CD4-positive, alpha-beta memory T cell (primary cell): ENCODE results near the gene DMRTC1. TPM values are rescaled to one million over a fixed set of nuclear protein-coding genes. Genes with fewer than 3 reads are reported as not detected.
"Not testable (repeated sequence)": the region's sequence is repeated elsewhere in the genome, so short reads cannot be mapped to it uniquely, and the experiment has no call there.

Source experiments
- CTCF ChIA-PET: fragments of 350-600 bp; sonication (Branson Sonifier 250); formaldehyde crosslinking; loops from one replicate; lab custom pipeline; 2021; ENCODE audit warnings: inconsistent platforms; ENCODE audit not compliant: partially characterized antibody; lab: Charles Lee
- POLR2A ChIA-PET: fragments of 350-600 bp; sonication (Branson Sonifier 250); formaldehyde crosslinking; loops from one replicate; lab custom pipeline; 2021; ENCODE audit not compliant: partially characterized antibody; lab: Charles Lee
- DNase-seq, 5 donors: peaks; one replicate each; pipeline versions ENCODE4 v3.0.0 to v3.0.0-alpha.2; 2020 to 2022; ENCODE audit warnings: mixed read lengths in 1 of 5
- H3K27ac ChIP-seq: one replicate; pipeline ENCODE4 v1.7.0; 2013; ENCODE audit warnings: low read depth, low read length
- H3K27me3 ChIP-seq: 2 replicates; pipeline ENCODE4 v1.7.0; 2013; ENCODE audit warnings: mild to moderate bottlenecking, low read length, moderate library complexity; ENCODE audit not compliant: insufficient read depth
- H3K36me3 ChIP-seq: 2 replicates; pipeline ENCODE4 v1.7.0; 2013; ENCODE audit warnings: mild to moderate bottlenecking, low read length, moderate library complexity; ENCODE audit not compliant: insufficient read depth
- H3K4me1 ChIP-seq: 2 replicates; pipeline ENCODE4 v1.7.0; 2013; ENCODE audit warnings: mild to moderate bottlenecking, low read length, moderate library complexity; ENCODE audit not compliant: insufficient read depth
- H3K4me3 ChIP-seq, 2 donors: one replicate each; pipeline ENCODE4 v1.7.0; 2013; ENCODE audit warnings: low read length in 2 of 2, mild to moderate bottlenecking in 1 of 2
- H3K9me3 ChIP-seq, 2 donors: one replicate each; pipeline ENCODE4 v1.7.0; 2013; ENCODE audit warnings: low read length in 2 of 2, control low read depth in 1 of 2; ENCODE audit not compliant: control insufficient read depth in 1 of 2
- H3K27ac Mint-ChIP-seq, 7 donors: one replicate each; pipeline ENCODE4 v1.8.0; 2020 to 2021; ENCODE audit warnings: mixed read lengths in 7 of 7, mild to moderate bottlenecking in 6 of 7, inconsistent platforms in 3 of 7, moderate library complexity in 3 of 7
- H3K27me3 Mint-ChIP-seq, 2 donors: one replicate each; pipeline ENCODE4 v1.8.0; 2020 to 2021; ENCODE audit warnings: mixed read lengths in 2 of 2
- H3K36me3 Mint-ChIP-seq, 2 donors: one replicate each; pipeline ENCODE4 v1.8.0; 2020 to 2021; ENCODE audit warnings: mixed read lengths in 2 of 2, inconsistent platforms in 1 of 2, mild to moderate bottlenecking in 1 of 2
- H3K4me1 Mint-ChIP-seq, 4 donors: one replicate each; pipeline ENCODE4 v1.8.0; 2020 to 2021; ENCODE audit warnings: mixed read lengths in 4 of 4, mild to moderate bottlenecking in 1 of 4
- H3K4me3 Mint-ChIP-seq, 8 donors: one replicate each; pipeline ENCODE4 v1.8.0; 2020 to 2021; ENCODE audit warnings: mixed read lengths in 8 of 8, mild to moderate bottlenecking in 7 of 8, moderate library complexity in 6 of 8, inconsistent platforms in 3 of 8
- H3K9me3 Mint-ChIP-seq, 8 donors: one replicate each; pipeline ENCODE4 v1.8.0; 2020 to 2021; ENCODE audit warnings: mixed read lengths in 8 of 8, mild to moderate bottlenecking in 5 of 8, inconsistent platforms in 3 of 8, moderate library complexity in 1 of 8
- intact Hi-C: fragments of 100-400 bp; cut with micrococcal nuclease; formaldehyde crosslinking; loops from one replicate; pipeline ENCODE4 v1.15.1; 2023
- polyA plus RNA-seq, 2 donors: library from polyadenylated mRNA; unstranded; fragments of 300-500 nt; fragmentation: Illumina TruSeq; gene quantifications; one replicate each; pipeline ENCODE4 v1.2.3, GENCODE V29; 2021
- total RNA-seq, 2 experiments: library from RNA; stranded (reverse); gene quantifications; one replicate each; pipeline ENCODE4 v1.2.3, GENCODE V29; 2021

DMRTC1 gene
- total RNA-seq (1 to 10 TPM in 1 of 2 experiments, under 1 TPM in 1; 0.36 to 1.1 TPM), polyA plus RNA-seq (under 1 TPM; 0.32 to 0.59 TPM)

GRCh38 chrX:72943819-72944169, at the start of gene DMRTC1:
TSS of gene DMRTC1 (minus strand) at chrX:72943837. CDS start at chrX:72875694, 68,143 bp downstream.
- H3K4me1 Mint-ChIP-seq, H3K4me1 ChIP-seq, CTCF ChIA-PET, H3K36me3 Mint-ChIP-seq, DNase-seq, intact Hi-C loops, H3K4me3 Mint-ChIP-seq, H3K4me3 ChIP-seq, H3K27me3 ChIP-seq, H3K9me3 Mint-ChIP-seq, H3K27me3 Mint-ChIP-seq, H3K9me3 ChIP-seq, H3K27ac ChIP-seq, POLR2A ChIA-PET, H3K36me3 ChIP-seq, H3K27ac Mint-ChIP-seq: not testable (repeated sequence)

- H3K27me3 Mint-ChIP-seq, H3K36me3 Mint-ChIP-seq, H3K9me3 ChIP-seq, H3K27me3 ChIP-seq, POLR2A ChIA-PET, CTCF ChIA-PET, H3K27ac Mint-ChIP-seq, intact Hi-C loops, H3K36me3 ChIP-seq, H3K4me1 ChIP-seq, H3K4me3 Mint-ChIP-seq, H3K9me3 Mint-ChIP-seq, H3K4me3 ChIP-seq, DNase-seq, H3K4me1 Mint-ChIP-seq, H3K27ac ChIP-seq: not testable (repeated sequence)
These were observed 37.3 kb upstream of the DMRTC1 start for GRCh38 chrX:72980894-72981469.

GRCh38 chrX:72974885-72975284, 31.2 kb upstream of the DMRTC1 start:
- H3K27ac Mint-ChIP-seq, POLR2A ChIA-PET, H3K27me3 Mint-ChIP-seq, H3K9me3 ChIP-seq, H3K36me3 Mint-ChIP-seq, H3K27ac ChIP-seq, intact Hi-C loops, H3K36me3 ChIP-seq, H3K4me3 Mint-ChIP-seq, DNase-seq, H3K9me3 Mint-ChIP-seq, H3K27me3 ChIP-seq, CTCF ChIA-PET, H3K4me1 Mint-ChIP-seq, H3K4me3 ChIP-seq, H3K4me1 ChIP-seq: not testable (repeated sequence)

GRCh38 chrX:72971859-72972258, 28.2 kb upstream of the DMRTC1 start:
- H3K9me3 ChIP-seq, H3K27ac Mint-ChIP-seq, POLR2A ChIA-PET, H3K4me3 ChIP-seq, intact Hi-C loops, H3K27me3 Mint-ChIP-seq, CTCF ChIA-PET, H3K36me3 Mint-ChIP-seq, H3K27ac ChIP-seq, H3K9me3 Mint-ChIP-seq, H3K36me3 ChIP-seq, DNase-seq, H3K4me1 Mint-ChIP-seq, H3K27me3 ChIP-seq, H3K4me3 Mint-ChIP-seq, H3K4me1 ChIP-seq: not testable (repeated sequence)

- H3K4me1 ChIP-seq, H3K36me3 ChIP-seq, H3K9me3 ChIP-seq, H3K9me3 Mint-ChIP-seq, H3K4me3 ChIP-seq, H3K36me3 Mint-ChIP-seq, H3K27ac Mint-ChIP-seq, H3K4me1 Mint-ChIP-seq, H3K27ac ChIP-seq, POLR2A ChIA-PET, H3K4me3 Mint-ChIP-seq, H3K27me3 ChIP-seq, CTCF ChIA-PET, intact Hi-C loops, DNase-seq, H3K27me3 Mint-ChIP-seq: not testable (repeated sequence)
These were observed 16.3 kb upstream of the DMRTC1 start for GRCh38 chrX:72959971-72960370.

GRCh38 chrX:72943035-72943818, 410 bp downstream of the DMRTC1 start:
- DNase-seq, H3K27ac Mint-ChIP-seq, H3K4me1 ChIP-seq, intact Hi-C loops, CTCF ChIA-PET, H3K4me3 ChIP-seq, H3K27me3 Mint-ChIP-seq, H3K27me3 ChIP-seq, H3K4me3 Mint-ChIP-seq, H3K9me3 Mint-ChIP-seq, POLR2A ChIA-PET, H3K27ac ChIP-seq, H3K36me3 Mint-ChIP-seq, H3K4me1 Mint-ChIP-seq, H3K36me3 ChIP-seq, H3K9me3 ChIP-seq: not testable (repeated sequence)

GRCh38 chrX:72942272-72942671, 1.4 kb downstream of the DMRTC1 start:
- CTCF ChIA-PET, H3K4me1 ChIP-seq, H3K9me3 Mint-ChIP-seq, H3K36me3 ChIP-seq, H3K4me1 Mint-ChIP-seq, DNase-seq, H3K4me3 ChIP-seq, H3K9me3 ChIP-seq, H3K27ac ChIP-seq, H3K27ac Mint-ChIP-seq, H3K27me3 ChIP-seq, H3K27me3 Mint-ChIP-seq, H3K36me3 Mint-ChIP-seq, intact Hi-C loops, POLR2A ChIA-PET, H3K4me3 Mint-ChIP-seq: not testable (repeated sequence)
